ENCODE results near the gene FILIP1L. TPM values are rescaled to one million over a fixed set of nuclear protein-coding genes. Genes with fewer than 3 reads are reported as not detected.
A peak's percentile ranks its signal among the peaks of the same experiment; 100 is the strongest.

Gene FILIP1L
- 1.3 TPM for polyA plus RNA-seq (2013)

- H3K4me1 ChIP-seq (ENCODE audit: control extremely low read depth in 1 of 4, control insufficient read depth in 4 of 4, insufficient read depth in 4 of 4, low read length in 3 of 4): no peaks in the 10 kb centered on the region
- DNase-seq: no peak
- no peak within 1 kb of the TSS for H3K27ac ChIP-seq (ENCODE audit: insufficient read depth in 1 of 2, low read depth in 1 of 2, low read length in 2 of 2, poor library complexity in 1 of 2, severe bottlenecking in 2 of 2)
- H3K9me3 ChIP-seq (ENCODE audit: control extremely low read depth in 1 of 5, control insufficient read depth in 4 of 5, insufficient read depth in 2 of 5, low read depth in 1 of 5, low read length in 4 of 5): no peaks in the 10 kb centered on the region
- H3K27me3 ChIP-seq (replicated peaks in 2 of 5; ENCODE audit: control insufficient read depth in 4 of 5, insufficient read depth in 5 of 5, low read length in 4 of 5): no peaks in the 10 kb centered on the region
- ChIA-PET POLR2A (no interaction called here), CTCF (no interaction called here)
- 100% methylated on average over 2 of the region's 7 CpGs for WGBS (ENCODE audit: insufficient coverage)
- H3K4me3 ChIP-seq (ENCODE audit: control insufficient read depth in 1 of 7, extremely low read depth in 1 of 7, insufficient read depth in 4 of 7, low read depth in 2 of 7, low read length in 6 of 7): no peak within 1 kb of the TSS
- H3K36me3 ChIP-seq (ENCODE audit: control insufficient read depth in 4 of 4, insufficient read depth in 4 of 4, low read length in 3 of 4): peaks cover 0 to 2% (median 0%) of the 10 kb centered on the region in 4 experiments
These were observed at the start of gene FILIP1L for GRCh38 chr3:100114413-100115030. FILIP1L (minus strand) TSS chr3:100114501.

GRCh38 chr3:100163787-100164186 is 49.5 kb upstream of the FILIP1L start:
- no peak overlapping the region for H3K27ac ChIP-seq (ENCODE audit: insufficient read depth in 1 of 2, low read depth in 1 of 2, low read length in 2 of 2, poor library complexity in 1 of 2, severe bottlenecking in 2 of 2)
- no peak overlapping the region for H3K4me3 ChIP-seq (ENCODE audit: control insufficient read depth in 1 of 7, extremely low read depth in 1 of 7, insufficient read depth in 4 of 7, low read depth in 2 of 7, low read length in 6 of 7)
- H3K36me3 ChIP-seq (ENCODE audit: control insufficient read depth in 4 of 4, insufficient read depth in 4 of 4, low read length in 3 of 4): peaks cover 2 to 11% (median 5%) of the 10 kb centered on the region in 4 experiments
- no peak for DNase-seq
- H3K4me1 ChIP-seq (ENCODE audit: control extremely low read depth in 1 of 4, control insufficient read depth in 4 of 4, insufficient read depth in 4 of 4, low read length in 3 of 4): no peaks in the 10 kb centered on the region
- ChIA-PET POLR2A (interaction anchor here (0.6 kb wide), 1 partner anchor 30 kb away, joined by 5 read pairs; no protein-coding TSS in a partner anchor), CTCF (interaction anchor here (1.0 to 1.1 kb wide), 2 partner anchors 15 to 71 kb away, joined by 3 to 5 read pairs; no protein-coding TSS in a partner anchor)
- no CpG with 5 or more reads among the region's 2 CpGs for WGBS (ENCODE audit: insufficient coverage)
- no peaks in the 10 kb centered on the region for H3K9me3 ChIP-seq (ENCODE audit: control extremely low read depth in 1 of 5, control insufficient read depth in 4 of 5, insufficient read depth in 2 of 5, low read depth in 1 of 5, low read length in 4 of 5)
- no peaks in the 10 kb centered on the region for H3K27me3 ChIP-seq (replicated peaks in 2 of 5; ENCODE audit: control insufficient read depth in 4 of 5, insufficient read depth in 5 of 5, low read length in 4 of 5)

- ChIA-PET POLR2A (no interaction called here), CTCF (no interaction called here)
- Histone ChIP-seq H3K36me3 (ENCODE audit: control insufficient read depth in 4 of 4, insufficient read depth in 4 of 4, low read length in 3 of 4) (peaks cover 2 to 12% (median 6%) of the 10 kb centered on the region in 4 experiments), H3K27me3 (replicated peaks in 2 of 5; ENCODE audit: control insufficient read depth in 4 of 5, insufficient read depth in 5 of 5, low read length in 4 of 5) (no peaks in the 10 kb centered on the region), H3K27ac (ENCODE audit: insufficient read depth in 1 of 2, low read depth in 1 of 2, low read length in 2 of 2, poor library complexity in 1 of 2, severe bottlenecking in 2 of 2) (no peak overlapping the region), H3K9me3 (ENCODE audit: control extremely low read depth in 1 of 5, control insufficient read depth in 4 of 5, insufficient read depth in 2 of 5, low read depth in 1 of 5, low read length in 4 of 5) (peaks cover 0 to 6% (median 4%) of the 10 kb centered on the region in 5 experiments), H3K4me1 (ENCODE audit: control extremely low read depth in 1 of 4, control insufficient read depth in 4 of 4, insufficient read depth in 4 of 4, low read length in 3 of 4) (no peaks in the 10 kb centered on the region), H3K4me3 (ENCODE audit: control insufficient read depth in 1 of 7, extremely low read depth in 1 of 7, insufficient read depth in 4 of 7, low read depth in 2 of 7, low read length in 6 of 7) (no peak overlapping the region)
- no CpG with 5 or more reads among the region's 2 CpGs for WGBS (ENCODE audit: insufficient coverage)
- no peak for DNase-seq
These were observed 46.2 kb upstream of the FILIP1L start for GRCh38 chr3:100160521-100160920.

- CTCF ChIA-PET: interaction anchor here (1.8 kb wide), 1 partner anchor 14 kb away, joined by 4 read pairs; no protein-coding TSS in a partner anchor
- POLR2A ChIA-PET: no interaction called here
- no peak for DNase-seq
- no peak overlapping the region for H3K27ac ChIP-seq (ENCODE audit: insufficient read depth in 1 of 2, low read depth in 1 of 2, low read length in 2 of 2, poor library complexity in 1 of 2, severe bottlenecking in 2 of 2)
- H3K27me3 ChIP-seq (replicated peaks in 2 of 5; ENCODE audit: control insufficient read depth in 4 of 5, insufficient read depth in 5 of 5, low read length in 4 of 5): no peaks in the 10 kb centered on the region
- H3K4me1 ChIP-seq (ENCODE audit: control extremely low read depth in 1 of 4, control insufficient read depth in 4 of 4, insufficient read depth in 4 of 4, low read length in 3 of 4): no peaks in the 10 kb centered on the region
- no peak overlapping the region for H3K4me3 ChIP-seq (ENCODE audit: control insufficient read depth in 1 of 7, extremely low read depth in 1 of 7, insufficient read depth in 4 of 7, low read depth in 2 of 7, low read length in 6 of 7)
- H3K36me3 ChIP-seq (ENCODE audit: control insufficient read depth in 4 of 4, insufficient read depth in 4 of 4, low read length in 3 of 4): peaks cover 4 to 19% (median 6%) of the 10 kb centered on the region in 4 experiments
- WGBS (ENCODE audit: insufficient coverage): 100% methylated on average over 2 of the region's 4 CpGs
- H3K9me3 ChIP-seq (ENCODE audit: control extremely low read depth in 1 of 5, control insufficient read depth in 4 of 5, insufficient read depth in 2 of 5, low read depth in 1 of 5, low read length in 4 of 5): peaks cover 0 to 12% (median 4%) of the 10 kb centered on the region in 5 experiments
These were observed 45.2 kb upstream of the FILIP1L start for GRCh38 chr3:100159331-100160153.

GRCh38 chr3:100158918-100159330 is 44.6 kb upstream of the FILIP1L start:
- no peak overlapping the region for H3K4me3 ChIP-seq (ENCODE audit: control insufficient read depth in 1 of 7, extremely low read depth in 1 of 7, insufficient read depth in 4 of 7, low read depth in 2 of 7, low read length in 6 of 7)
- no peak overlapping the region for H3K27ac ChIP-seq (ENCODE audit: insufficient read depth in 1 of 2, low read depth in 1 of 2, low read length in 2 of 2, poor library complexity in 1 of 2, severe bottlenecking in 2 of 2)
- no peaks in the 10 kb centered on the region for H3K27me3 ChIP-seq (replicated peaks in 2 of 5; ENCODE audit: control insufficient read depth in 4 of 5, insufficient read depth in 5 of 5, low read length in 4 of 5)
- DNase-seq: no peak
- ChIA-PET CTCF (interaction anchor here (1.8 kb wide), 1 partner anchor 15 kb away, joined by 4 read pairs; no protein-coding TSS in a partner anchor), POLR2A (no interaction called here)
- peaks cover 0 to 12% (median 4%) of the 10 kb centered on the region in 5 experiments for H3K9me3 ChIP-seq (ENCODE audit: control extremely low read depth in 1 of 5, control insufficient read depth in 4 of 5, insufficient read depth in 2 of 5, low read depth in 1 of 5, low read length in 4 of 5)
- H3K4me1 ChIP-seq (ENCODE audit: control extremely low read depth in 1 of 4, control insufficient read depth in 4 of 4, insufficient read depth in 4 of 4, low read length in 3 of 4): no peaks in the 10 kb centered on the region
- 100% methylated on average over 1 of the region's 2 CpGs for WGBS (ENCODE audit: insufficient coverage)
- H3K36me3 ChIP-seq (ENCODE audit: control insufficient read depth in 4 of 4, insufficient read depth in 4 of 4, low read length in 3 of 4): peaks cover 1 to 19% (median 4%) of the 10 kb centered on the region in 4 experiments

GRCh38 chr3:100157685-100158084 is 43.4 kb upstream of the FILIP1L start:
- Histone ChIP-seq H3K36me3 (ENCODE audit: control insufficient read depth in 4 of 4, insufficient read depth in 4 of 4, low read length in 3 of 4) (peaks cover 0 to 19% (median 4%) of the 10 kb centered on the region in 4 experiments), H3K27me3 (replicated peaks in 2 of 5; ENCODE audit: control insufficient read depth in 4 of 5, insufficient read depth in 5 of 5, low read length in 4 of 5) (no peaks in the 10 kb centered on the region), H3K9me3 (ENCODE audit: control extremely low read depth in 1 of 5, control insufficient read depth in 4 of 5, insufficient read depth in 2 of 5, low read depth in 1 of 5, low read length in 4 of 5) (peaks cover 0 to 12% (median 4%) of the 10 kb centered on the region in 5 experiments), H3K4me1 (ENCODE audit: control extremely low read depth in 1 of 4, control insufficient read depth in 4 of 4, insufficient read depth in 4 of 4, low read length in 3 of 4) (no peaks in the 10 kb centered on the region), H3K27ac (ENCODE audit: insufficient read depth in 1 of 2, low read depth in 1 of 2, low read length in 2 of 2, poor library complexity in 1 of 2, severe bottlenecking in 2 of 2) (no peak overlapping the region), H3K4me3 (ENCODE audit: control insufficient read depth in 1 of 7, extremely low read depth in 1 of 7, insufficient read depth in 4 of 7, low read depth in 2 of 7, low read length in 6 of 7) (no peak overlapping the region)
- DNase-seq: no peak
- WGBS (ENCODE audit: insufficient coverage): 90% methylated on average over 1 of the region's 2 CpGs
- ChIA-PET POLR2A (no interaction called here), CTCF (interaction anchor here (1.1 to 1.8 kb wide), 2 partner anchors 16 to 89 kb away, joined by 3 to 4 read pairs; no protein-coding TSS in a partner anchor)

GRCh38 chr3:100155590-100155989 is 41.3 kb upstream of the FILIP1L start:
- H3K9me3 ChIP-seq (ENCODE audit: control extremely low read depth in 1 of 5, control insufficient read depth in 4 of 5, insufficient read depth in 2 of 5, low read depth in 1 of 5, low read length in 4 of 5): peaks cover 0 to 12% (median 4%) of the 10 kb centered on the region in 5 experiments
- no peaks in the 10 kb centered on the region for H3K27me3 ChIP-seq (replicated peaks in 2 of 5; ENCODE audit: control insufficient read depth in 4 of 5, insufficient read depth in 5 of 5, low read length in 4 of 5)
- H3K4me1 ChIP-seq (ENCODE audit: control extremely low read depth in 1 of 4, control insufficient read depth in 4 of 4, insufficient read depth in 4 of 4, low read length in 3 of 4): no peaks in the 10 kb centered on the region
- no peak overlapping the region for H3K4me3 ChIP-seq (ENCODE audit: control insufficient read depth in 1 of 7, extremely low read depth in 1 of 7, insufficient read depth in 4 of 7, low read depth in 2 of 7, low read length in 6 of 7)
- POLR2A ChIA-PET: no interaction called here
- H3K36me3 ChIP-seq (ENCODE audit: control insufficient read depth in 4 of 4, insufficient read depth in 4 of 4, low read length in 3 of 4): peaks cover 2 to 30% (median 12%) of the 10 kb centered on the region in 4 experiments
- peak in 1 of 3 donors; percentile 6 for DNase-seq
- no peak overlapping the region for H3K27ac ChIP-seq (ENCODE audit: insufficient read depth in 1 of 2, low read depth in 1 of 2, low read length in 2 of 2, poor library complexity in 1 of 2, severe bottlenecking in 2 of 2)
- CTCF ChIA-PET: interaction anchor here (1.0 kb wide), 1 partner anchor 24 kb away, joined by 3 read pairs; no protein-coding TSS in a partner anchor

Data from common myeloid progenitor, CD34-positive (primary cell).